ENCODE measurements around the gene RIOK1.
"Not testable (repeated sequence)": the region's sequence is repeated elsewhere in the genome, so short reads cannot be mapped to it uniquely, and the experiment has no call there.

The RIOK1 gene

DNA sequence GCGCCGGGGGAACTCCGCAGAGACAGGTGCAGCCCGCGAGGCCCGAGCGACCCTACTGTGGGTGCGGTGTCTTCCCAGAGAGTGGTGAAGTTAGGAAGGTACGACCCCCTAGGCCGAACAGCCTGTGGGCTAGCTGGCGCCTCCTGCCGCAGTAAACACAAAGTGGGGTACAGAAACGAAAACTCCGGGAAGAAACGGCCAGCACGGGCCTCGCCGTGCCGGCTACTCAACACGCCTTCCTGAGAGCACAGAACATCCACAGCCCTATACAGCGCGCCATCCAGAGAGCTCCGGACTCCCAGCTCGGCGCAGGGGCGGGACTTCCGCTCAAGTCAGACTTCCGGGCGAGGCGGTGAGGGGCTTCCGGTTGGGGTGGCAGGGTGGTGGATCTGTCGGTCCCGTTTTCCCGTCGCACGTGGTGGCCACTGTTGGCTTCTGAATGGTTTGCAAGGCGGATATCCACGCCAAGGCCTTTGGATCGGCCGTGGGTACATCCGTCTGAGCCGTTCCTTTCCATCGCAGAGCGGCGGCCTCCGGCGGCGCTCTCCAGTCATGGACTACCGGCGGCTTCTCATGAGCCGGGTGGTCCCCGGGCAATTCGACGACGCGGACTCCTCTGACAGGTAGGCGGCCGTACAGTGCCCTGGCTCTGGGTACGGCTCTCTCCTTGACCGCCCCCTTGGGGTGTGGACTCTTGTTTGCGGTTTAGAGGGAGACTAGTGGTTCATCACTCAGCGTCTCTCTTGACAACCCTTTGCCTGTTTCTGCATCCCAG lies at the start of gene RIOK1, which contains the start of gene CAGE1:
TSS of gene RIOK1 (plus strand) at position 358 of the 775 bp plus-strand sequence. CDS start at position 553, 195 bp downstream.
TSS of gene CAGE1 (minus strand) at position 292 of the 775 bp plus-strand sequence. CDS start 2,569 bp downstream, outside the sequence.
- DNase-seq: peak; percentile 73

DNA sequence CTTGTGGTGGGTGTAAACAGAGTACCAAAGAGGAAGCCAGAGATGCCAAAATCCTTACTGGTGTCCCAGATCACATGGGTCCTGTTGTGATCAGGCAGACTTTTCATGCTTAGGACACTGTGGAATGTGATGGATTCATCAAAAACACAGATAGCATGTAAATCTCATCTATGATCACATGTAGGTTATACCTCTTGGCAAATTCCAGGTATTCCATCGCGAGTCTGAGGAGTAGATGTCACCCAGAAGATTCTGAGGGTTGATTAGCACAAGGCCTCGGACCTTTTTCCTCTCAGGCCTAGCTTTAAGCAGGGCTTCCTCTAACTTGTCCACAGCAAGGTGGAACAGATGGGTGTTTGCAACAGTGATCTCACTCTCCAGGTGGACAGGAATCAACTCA lies 48.3 kb upstream of the RIOK1 start:
- no peak for DNase-seq

DNA sequence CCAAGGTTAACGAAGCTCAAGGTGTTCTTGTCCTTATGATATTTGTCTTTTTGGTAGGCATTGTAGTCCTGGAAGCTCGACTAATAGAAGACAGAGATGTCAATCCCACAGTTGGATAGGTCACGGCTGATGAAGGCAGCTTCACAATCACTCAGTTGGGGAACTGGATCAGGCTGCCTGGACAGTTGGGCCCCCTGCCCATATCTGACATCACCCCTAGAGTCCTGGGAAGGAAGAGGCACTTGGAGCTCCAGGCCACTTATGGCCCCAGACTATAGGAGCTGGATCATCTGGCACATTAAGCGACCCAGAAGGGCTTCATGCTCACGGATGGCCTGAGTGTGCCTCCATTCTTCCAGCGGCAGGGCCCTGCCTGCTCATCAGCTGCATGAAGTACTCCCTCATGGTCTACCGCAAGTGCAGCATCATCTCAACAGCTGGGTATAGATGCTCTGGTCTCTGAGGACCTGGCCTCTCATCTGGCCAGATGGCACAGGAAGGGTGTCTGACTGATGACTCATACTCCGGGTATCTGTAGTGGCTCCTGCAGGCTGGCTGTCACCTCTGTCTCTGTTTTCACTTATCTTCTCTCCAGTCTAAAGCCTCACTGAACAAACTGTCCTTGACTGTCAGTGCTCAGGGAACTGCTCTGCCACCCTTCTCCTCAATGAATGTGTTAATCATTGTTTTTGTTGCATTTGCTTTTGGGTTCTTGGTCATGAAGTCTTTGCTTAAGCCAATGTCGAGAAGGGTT lies 47.4 kb upstream of the RIOK1 start:
- peak; percentile 0 for DNase-seq

DNA sequence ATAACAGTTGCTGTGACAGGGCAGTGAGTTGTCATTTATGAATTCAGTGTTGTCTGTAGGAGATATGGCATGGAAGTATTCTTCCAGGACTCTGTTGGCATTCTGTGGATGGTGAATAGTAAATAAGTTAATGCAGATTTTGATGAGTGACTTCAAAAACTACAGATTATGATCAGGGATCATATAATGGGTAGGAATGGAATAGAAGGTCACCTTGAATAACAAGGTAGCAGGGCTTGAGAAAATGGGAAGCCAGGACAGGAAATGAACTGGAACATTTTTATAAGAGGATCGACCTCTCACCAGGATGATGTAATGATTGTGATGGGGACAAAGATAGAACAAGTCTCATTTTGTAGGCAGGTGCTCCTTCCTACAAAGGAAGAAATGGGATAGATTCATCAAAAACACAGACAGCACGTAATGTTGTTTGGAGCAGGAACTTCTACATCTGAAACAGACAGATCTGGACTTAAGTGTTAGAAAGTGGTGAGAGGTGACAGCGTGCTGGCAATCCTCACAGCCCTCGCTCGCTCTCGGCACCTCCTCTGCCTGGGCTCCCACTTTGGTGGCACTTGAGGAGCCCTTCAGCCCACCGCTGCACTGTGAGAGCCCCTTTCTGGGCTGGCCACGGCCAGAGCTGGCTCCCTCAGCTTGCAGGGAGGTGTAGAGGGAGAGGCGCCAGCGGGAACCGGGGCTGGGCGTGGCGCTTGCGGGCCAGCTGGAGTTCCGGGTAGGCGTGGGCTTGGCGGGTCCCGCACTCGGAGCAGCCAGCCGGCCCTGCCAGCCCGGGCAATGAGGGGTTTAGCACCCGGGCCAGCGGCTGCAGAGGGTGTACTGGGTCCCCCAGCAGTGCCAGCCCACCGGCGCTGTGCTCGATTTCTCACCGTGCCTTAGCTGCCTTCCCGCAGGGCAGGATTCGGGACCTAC lies 45.8 kb upstream of the RIOK1 start:
- no peak for DNase-seq

DNA sequence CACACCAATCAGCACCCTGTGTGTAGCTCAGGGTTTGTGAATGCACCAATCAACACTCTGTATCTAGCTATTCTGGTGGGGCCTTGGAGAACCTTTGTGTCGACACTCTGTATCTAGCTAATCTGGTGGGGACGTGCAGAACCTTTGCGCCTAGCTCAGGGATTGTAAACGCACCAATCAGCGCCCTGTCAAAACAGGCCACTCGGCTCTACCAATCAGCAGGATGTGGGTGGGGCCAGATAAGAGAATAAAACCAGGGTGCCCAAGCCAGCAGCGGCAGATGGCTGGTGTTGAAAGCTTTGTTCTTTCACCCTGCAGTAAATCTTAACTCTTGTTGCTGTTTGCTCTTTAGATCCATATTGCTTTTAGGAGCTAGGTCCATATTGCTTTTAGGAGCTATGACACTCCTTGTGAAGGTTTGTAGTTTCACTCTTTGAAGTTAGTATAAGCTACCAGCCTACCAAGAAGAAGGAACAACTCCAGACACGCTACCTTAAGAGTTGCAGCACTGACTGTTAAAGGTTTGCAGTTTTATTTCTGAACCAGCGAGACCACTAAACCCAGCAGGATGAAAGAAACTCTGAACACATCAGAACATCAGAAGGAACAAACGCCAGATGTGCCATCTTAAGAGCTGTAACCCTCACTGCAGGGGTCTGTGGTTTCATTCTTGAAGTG lies 44.7 kb upstream of the RIOK1 start:
- not testable (repeated sequence) for DNase-seq

DNA sequence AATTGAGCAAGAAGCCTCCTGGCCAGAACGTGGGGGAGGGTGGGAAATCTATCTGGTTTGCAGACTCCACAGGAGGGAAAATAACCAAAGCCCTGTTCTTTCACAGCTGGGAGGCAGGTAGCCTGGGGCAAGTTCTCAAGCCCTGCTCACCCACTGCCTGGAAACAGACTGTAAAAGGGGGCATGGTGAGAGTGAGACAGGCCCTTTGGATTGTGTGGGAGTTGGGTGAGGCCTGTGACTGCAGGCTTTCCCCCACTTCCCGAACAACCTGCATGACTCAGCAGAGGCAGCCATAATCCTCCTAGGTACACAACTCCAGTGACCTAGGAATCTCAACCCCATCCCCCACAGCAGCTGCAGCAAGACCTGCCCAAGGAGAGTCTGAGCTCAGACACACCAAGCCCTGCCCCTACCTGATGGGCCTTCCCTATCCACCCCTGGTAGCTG lies 42.0 kb upstream of the RIOK1 start:
- peak; percentile 23 for DNase-seq

DNA sequence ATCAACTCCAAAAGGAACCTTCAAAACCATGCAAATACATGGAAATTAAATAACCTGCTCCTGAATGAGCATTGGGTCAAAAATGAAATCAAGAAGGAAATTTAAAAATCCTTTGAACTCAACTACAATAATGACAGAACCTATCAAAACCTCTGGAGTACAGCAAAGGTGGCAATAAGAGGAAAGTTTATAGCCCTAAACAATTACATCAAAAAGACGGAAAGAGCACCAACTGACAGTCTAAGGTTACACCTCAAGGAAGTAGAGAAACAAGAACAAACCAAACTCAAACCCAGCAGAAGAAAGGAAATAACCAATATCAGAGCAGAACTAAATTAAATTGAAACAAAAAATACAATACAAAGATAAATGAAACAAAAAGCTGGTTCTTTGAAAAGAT lies 39.0 kb upstream of the RIOK1 start:
- DNase-seq: not testable (repeated sequence)

DNA sequence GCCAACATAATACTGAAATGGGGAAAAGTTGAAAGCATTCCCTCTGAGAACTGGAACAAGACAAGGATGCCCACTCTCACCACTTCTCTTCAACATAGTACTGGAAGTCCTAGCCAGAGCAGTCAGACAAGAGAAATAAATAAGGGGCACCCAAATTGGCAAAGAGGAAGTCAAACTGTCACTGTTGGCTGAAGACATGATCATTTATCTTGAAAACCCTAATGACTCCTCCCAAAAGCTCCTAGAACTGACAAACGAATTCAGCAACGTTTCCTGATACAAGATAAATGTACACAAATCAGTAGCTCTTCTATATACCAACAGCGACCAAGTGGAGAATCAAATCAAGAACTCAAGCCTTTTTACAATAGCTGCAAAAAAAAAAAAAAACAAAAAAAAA lies 37.7 kb upstream of the RIOK1 start:
- not testable (repeated sequence) for DNase-seq

DNA sequence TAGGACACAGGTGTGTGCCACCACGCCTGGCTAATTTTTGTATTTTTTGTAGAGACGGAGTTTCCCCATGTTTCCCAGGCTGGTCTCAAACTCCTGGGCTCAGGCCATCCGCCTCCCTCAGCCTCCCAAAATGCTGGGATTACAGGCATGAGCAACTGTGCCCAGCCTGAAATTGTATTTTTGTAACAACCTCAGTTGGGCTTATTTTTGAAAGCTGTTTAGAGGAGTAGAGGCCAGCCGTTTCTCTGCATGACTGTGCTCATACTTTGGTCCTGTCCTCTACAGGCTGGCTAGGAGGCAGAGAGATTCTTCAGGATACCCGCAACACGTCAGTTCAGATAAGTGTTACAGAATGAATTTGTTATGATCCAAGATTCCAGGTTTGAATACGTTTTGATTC lies 22.2 kb upstream of the RIOK1 start:
- DNase-seq: no peak

DNA sequence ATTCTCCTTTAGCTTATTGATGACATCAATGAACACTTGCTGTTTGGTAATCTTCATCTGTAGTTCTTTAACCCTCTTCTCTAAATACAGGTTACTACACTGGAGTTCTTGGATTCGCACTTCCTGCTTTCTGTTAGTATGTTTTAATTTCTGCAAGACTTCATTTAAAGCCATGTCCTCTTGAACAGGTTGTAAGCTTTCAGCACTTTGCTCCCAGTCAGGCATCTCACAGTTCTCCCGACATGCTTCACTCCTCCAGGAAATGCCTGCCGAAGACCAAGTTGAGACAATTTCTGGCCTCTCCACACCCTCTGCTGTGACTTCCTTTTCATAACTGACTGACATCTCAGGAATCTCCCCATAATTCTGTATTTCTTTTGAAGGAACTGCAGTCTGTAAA lies 15.9 kb upstream of the RIOK1 start:
- DNase-seq: no peak

DNA sequence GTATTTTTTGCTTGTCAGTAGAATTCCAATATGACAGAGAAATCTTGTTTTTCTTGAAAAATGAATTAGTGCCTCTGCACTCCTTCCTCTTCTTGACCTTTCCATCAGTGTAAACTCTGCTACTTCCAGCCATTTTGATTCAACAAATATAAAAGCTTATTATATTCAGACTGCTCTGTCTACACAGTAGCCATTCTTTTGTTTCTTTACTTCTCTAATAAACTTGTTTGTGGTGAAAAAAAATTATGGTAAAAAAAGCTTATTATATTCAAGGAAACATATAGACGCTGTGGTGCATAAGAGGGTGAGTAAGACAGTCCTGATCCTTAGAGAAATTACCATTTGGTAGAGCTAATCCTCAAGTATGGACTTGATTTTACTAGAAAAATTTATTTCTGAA lies 11.6 kb upstream of the RIOK1 start:
- no peak for DNase-seq

DNA sequence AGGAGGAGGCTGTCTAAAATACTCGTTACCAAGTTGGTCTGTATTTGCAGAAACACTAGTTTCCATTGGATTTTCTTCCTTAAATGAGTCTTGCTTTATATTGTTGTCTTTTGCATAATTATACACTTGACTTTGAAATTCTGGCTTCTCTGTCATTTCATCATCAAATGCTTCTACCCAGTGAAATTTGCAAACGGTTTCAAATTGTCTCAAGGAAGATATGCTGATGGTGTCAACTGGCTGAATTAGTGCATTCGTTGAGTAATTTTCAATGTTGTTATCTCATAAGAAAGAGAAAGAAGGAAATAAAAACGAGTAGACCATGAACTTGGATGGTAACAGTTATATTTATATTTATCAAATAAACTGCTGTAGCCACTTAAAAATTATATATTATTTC lies 10.9 kb upstream of the RIOK1 start:
- no peak for DNase-seq

DNA sequence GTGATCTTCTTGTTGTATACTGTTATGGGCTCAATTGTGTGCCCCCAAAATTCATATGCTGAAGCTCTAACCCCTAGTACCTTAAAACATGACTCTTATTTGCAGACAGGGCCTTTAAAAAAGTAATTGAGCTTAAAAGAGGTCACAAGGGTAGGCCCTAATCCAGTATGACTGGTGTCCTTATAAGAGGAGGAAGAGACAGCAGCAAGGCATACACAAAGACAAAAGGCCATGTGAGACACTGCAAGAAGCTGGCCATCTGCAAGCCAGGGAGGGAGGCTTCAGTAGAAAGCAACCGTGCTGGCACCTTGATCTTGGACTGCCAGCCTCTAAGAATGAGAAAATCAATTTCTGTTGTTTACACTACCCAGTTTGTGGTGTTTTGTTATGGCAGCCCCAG lies 8.5 kb upstream of the RIOK1 start:
- no peak for DNase-seq

DNA sequence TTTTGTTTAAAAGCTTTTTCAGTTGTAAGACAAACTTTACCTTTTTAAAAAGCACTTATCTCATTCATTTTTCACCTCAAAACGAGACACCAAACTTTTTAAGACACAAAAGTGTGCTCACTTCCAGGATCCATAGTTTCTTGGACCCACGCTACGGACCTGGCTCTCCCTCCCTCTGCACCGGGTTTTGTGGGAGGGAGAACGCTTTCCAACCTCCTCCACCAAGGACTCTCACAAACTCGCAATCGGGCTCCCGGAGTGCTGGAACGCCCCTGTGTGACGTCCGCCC lies 502 bp upstream of the RIOK1 start:
- peak; percentile 17 for DNase-seq

DNA sequence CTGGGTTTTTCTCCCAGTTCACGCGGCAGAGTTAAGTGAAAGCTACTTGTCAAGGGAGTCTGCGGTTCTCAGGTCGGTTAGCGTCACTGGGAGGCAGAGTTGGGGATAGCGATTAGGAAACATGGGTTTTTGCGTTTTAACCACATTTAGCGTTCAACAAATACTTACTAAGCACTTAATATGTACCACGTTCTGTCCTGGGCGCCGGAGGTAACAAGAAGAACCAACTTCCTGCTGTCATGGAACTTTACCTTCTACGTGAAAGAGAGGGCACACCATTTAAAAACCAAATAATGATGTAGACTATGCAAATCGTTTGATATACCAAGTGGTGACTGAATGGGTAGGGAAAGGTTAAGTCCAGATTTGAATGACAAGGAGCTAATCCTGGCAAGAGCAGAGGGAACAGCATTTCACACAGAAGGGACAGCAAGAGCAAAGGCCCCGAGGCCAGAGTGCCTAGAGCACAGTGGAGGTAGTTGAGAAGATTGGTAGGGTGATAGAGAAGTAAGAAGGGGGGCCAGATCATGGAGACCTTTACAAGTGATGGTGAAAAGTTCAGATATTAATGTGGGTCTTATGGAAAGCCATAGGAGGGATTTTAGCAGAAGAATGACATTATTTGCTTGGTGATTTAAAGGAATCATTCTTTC lies 744 bp downstream of the RIOK1 start:
- DNase-seq: no peak

DNA sequence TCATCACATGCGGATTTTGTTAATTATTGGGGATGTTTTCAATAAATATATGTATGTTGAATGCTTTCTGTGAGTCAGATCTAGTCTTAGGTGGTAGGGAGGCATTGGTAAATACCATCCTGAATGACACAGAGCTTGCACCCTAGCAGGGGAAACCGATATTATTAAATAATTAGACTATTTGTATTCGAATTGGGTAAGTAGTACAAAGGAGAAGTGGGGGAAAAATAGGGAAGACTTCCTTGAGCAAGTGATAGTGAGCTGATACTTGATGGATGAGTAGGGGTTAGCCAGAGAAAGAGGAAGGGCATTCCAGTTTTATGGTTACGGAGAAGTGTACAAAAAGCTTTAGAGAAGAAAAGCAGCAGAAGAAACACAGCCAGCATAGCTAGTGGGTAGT lies 1.5 kb downstream of the RIOK1 start:
- DNase-seq: no peak

DNA sequence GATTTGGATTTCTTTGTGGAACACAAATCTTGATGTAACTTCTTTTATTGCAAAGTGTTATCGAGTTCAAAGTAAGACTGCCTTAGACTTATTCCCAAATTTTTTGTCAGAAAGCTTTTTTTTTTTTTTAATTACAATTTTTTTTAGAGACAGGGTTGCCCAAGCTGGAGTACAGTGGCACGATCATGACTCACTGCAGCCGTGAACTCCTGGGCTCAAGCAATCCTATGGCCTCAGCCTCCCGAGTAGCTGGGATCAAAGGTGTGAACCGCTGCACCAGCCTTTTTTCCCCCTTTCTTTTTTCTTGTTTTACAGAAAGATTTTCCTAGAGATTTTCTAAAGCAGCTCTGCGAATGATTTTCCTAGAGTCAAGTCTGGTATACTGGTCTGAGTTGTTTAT lies 2.8 kb downstream of the RIOK1 start:
- DNase-seq: no peak

DNA sequence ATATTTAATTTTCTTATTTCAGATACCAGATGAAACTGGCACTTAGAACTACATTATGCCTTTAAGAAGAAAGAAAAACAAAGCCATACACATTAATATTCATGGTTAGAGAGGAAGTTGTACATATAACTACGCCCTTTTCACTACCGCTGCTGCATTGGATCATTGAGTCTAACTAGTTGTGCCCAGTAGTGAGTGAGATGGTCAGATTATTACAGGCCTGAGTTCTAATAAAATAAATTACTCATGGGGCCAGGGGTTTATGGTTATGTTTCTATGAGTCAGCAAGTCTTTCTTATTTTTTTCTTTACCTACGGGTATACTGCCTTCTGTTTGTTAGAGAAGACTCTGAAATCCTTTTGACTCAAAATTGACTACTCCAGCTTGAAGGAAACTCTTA lies 11.5 kb downstream of the RIOK1 start:
- DNase-seq: no peak

DNA sequence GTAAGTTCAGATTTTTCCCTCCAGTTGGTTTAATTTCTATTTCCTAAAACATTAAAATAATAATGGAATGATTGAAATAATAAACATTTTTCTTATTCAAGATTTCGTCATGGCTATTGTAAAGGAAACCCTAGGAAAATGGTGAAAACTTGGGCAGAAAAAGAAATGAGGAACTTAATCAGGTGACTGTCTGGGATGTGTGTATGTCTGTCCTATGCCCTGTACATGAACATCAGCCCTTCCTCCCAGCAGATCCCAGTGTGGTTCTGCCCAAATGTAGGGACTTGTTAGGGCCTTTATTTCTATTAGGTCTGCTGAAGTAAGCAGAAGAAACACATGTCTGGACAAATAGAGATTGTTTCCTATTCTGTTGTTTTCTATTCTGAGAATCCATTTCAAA lies 13.1 kb downstream of the RIOK1 start:
- DNase-seq: no peak

DNA sequence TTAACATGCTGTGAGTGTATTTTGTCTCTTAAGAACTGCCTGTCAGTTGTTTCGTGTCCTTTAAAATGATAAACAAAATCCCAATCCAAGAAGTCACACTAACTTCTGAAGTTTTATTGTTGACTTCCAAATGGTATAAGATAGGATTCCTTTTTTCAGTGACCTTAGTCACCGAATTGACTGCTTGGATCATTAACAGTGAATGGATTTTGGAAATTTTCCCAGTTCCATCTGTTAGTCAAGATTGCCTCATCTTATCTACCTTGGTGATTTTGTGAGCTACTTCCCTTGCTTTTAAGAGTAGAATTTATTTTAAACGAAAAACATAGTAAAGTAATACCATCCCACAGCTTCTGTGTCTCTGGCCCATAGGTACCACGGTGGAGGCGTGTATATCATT lies 14.9 kb downstream of the RIOK1 start:
- DNase-seq: no peak

DNA sequence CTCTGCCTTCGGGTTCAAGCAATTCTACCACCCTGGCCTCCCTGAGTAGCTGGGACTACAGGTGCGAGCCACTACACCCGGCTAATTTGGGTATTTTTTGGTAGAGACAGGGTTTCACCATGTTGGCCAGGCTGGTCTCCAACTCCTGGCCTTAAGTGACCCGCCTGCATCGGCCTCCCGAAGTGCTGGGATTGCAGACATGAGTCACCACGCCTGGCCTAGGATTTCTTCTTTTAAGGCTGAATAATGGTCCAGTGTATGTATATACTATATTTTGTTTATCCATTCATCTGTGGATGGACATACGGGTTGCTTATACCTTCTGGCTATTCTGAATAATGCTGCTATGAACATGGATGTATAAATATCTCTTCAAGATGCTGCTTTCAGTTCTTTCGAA lies 17.1 kb downstream of the RIOK1 start:
- no peak for DNase-seq

DNA sequence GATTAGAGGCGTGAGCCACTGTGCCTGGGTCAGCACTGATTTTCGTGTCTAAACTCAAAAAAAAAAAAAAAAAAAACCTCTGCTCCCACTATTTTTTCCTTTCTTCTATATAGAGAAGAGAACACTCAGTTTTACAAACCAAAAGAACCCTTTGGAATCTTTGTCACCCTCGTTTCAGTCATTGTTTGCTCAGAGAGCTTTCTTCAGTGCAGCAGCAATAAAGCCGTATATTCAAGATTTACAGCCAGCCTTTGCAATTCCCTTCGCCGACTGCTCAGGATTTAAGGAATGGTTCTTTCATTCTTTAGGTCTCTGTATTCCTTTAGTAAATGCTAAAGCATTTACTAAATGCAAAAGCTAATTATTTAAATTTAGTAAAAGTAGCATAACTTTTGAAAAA lies 20.1 kb downstream of the RIOK1 start:
- no peak for DNase-seq
